GDM1 (cell line): Measurements from ENCODE around the gene HCFC2.

Source experiments
- DNase-seq: peaks from one replicate; lab custom pipeline; 2025; lab: John Stamatoyannopoulos, UW

HCFC2 gene

DNA sequence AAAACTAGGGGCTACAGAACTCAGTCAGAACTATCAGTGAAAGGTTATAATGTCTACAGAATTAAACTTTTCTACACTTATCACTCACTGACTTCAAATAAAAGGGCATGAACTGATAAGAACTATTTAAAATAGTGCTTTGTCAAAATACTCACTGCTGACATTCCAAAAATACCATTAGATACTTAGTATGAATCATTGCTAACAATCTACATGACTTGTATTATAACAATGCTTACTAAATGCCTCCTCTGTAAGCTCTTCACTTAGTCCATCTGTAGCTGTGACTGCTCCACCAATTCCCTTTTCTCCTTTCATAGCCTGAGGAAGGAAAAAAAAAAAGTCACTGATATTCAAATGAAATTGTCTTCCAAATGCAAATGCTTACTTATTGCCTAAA, 56.7 kb downstream of the HCFC2 start:
- no peak for DNase-seq

DNA sequence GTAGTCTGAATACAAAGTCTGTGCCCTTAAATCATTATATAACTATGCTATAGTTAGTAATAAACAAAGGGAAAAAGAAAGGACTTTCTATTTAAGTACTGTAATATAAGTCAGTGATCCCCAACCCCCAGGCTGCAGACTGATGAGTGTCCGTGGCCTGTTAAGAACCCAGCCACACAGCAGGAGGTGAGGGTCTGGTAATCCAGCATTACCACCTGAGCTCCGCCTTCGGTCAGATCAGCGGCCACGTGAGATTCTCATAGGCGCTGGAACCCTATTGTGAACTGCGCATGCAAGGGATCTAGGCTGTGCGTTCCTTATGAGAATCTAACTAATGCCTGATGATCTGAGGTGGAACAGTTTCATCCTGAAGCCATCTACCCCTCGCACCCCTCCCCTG, 58.0 kb downstream of the HCFC2 start:
- no peak for DNase-seq

DNA sequence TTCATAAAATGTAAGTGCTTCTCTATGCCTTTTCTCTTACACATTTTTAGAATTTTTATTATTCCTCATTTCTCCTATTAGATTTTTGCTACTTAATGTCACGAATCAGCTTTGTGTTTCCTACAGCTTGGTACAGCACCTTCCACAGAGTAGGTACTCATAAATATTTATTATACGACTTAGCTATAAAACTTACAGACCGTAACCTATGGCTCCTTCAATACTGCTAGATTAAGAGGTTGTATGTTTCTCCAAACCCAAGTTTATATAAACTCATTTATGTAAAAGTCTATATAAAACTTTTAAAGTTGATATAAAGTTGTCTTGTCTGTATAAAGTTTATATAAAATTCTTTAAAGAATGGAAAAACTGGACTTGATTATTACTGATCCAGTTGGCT, 62.2 kb downstream of the HCFC2 start:
- no peak for DNase-seq

DNA sequence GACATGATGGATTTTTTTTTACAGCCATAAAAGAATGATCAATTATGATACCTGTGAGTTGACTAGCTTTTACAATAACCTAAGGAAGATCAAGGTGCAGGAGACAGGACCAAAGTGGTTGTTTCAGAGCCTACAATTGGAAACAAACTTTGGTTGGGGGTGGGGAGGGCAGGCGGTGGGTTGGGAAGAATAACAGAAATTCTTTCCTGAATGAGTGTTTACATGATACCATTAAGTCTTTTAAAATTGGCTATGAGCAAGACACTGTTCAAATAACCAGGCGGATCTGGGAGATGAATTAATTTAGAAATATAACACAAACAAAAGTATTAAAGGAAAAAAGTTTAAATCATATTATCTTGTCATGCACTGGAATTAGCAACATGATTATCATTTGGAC, 66.4 kb downstream of the HCFC2 start:
- no peak for DNase-seq

DNA sequence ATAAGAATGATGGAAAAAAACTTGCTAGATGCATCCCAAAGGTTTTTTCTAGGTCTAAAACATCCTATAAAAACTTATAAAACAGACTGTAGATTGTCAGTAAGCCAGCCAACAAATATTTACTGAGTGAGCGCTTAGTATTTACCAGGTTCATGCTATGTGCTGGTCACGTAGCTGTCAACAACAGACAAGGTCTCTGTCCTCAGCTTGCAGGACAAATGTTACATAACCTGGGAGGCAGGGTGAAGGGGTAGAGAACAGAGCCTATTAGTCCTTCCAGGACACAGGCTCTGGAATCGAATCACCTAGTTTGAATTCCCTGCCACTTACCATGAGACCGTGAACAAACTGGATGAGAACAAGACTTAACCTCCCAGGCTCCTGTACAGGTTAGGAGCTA, 67.3 kb downstream of the HCFC2 start:
- DNase-seq: no peak

DNA sequence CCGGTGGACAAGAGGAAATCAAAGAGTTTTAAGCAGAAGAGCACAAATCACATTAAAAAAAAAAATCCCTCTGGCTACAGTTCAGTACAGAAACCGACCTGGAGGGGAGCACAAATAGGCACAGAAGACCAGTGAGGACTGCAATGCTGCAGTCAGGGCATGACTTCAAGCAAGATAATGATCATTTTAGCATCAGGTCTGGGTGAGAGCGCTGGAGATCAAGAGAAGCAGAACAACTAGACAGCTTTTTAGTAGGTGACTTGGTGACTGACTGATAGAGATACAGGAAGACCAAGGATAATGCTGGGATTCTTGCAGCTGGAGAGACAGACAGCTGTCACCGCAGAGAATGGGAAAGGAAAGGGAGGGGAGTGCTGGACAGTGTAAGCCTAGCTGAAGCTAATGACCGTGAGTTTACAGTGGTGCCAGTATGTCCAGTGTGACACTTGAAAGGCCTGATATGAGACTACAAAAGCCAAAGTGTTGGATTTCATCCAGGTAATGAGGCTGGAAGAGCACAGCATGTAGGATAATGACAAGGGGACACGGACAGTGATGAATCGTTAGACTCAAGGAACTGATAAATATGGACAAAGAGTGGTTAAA, 68.1 kb downstream of the HCFC2 start:
- no peak for DNase-seq

DNA sequence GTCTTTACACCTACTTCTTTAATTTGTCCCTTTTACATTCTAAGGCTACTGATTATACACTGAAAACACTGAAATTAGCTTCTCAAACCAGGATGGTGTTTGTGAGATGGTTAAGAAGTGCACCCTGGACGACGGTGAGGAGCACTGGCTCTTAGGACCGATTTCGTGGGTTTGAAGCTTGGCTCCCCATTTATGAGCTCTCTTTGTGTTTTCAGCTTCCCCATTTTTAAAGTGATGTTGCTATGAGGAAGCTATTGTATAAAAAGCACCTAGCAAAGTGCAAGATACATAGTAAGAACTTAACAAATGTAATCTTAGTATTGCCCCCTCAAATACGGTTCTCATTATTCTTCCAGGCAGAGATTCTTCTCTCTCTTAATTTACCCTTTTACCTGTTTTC, 69.0 kb downstream of the HCFC2 start:
- DNase-seq: no peak

DNA sequence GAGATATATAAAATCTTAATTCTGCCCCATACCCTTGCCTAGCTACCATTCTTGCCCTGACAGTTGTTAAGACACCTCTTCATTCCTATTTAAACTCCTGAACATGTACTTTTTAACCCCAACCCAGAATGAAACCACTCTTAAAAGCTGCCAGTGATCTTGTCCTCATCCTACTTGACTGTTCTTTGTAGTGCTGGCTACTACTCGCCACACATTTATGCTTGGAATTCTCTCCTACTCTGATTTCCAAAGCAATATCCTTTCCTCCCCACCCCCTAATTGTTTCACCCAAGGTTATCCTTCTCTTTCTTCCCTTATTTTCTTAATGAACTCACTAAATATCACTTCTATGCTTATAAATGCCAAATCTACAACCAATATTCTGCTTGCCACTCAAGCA, 69.5 kb downstream of the HCFC2 start:
- DNase-seq: no peak

DNA sequence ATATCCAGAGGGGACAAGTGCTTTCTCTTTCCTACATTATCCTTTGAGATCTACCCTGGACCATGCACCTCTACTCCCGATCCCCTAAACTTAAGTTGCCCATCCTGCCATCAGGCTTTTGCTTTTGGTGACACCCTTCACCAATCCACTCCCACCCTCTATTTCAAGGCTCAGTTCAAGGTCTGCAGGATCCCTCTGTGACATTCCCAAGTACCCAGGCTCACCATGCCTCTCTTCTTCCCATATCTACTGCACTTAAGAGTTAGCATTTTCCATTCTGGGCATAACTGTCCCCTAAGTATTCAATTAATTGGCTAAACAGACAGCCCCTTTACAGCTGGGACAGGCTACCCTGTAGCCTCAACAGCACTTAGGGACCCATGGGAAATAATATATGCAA, 70.6 kb downstream of the HCFC2 start:
- no peak for DNase-seq

DNA sequence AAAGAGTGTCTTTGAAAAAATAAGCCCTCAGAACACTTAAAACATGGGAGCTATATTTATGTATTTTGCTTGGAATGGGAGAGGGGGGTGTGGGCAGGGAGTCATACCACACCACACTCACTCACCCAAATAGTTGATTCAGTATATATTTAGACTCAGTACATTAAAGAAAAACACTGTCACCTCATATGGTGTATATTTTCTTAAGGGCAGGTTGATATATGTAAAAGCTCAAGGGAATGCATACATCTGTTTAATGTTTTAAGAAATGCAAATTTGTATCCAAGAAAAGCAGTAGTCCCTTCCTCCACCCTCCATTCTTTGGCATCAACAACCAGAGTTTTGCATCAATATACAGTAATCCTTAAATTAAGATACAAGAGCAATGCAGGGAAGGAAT, 72.2 kb downstream of the HCFC2 start:
- DNase-seq: no peak

DNA sequence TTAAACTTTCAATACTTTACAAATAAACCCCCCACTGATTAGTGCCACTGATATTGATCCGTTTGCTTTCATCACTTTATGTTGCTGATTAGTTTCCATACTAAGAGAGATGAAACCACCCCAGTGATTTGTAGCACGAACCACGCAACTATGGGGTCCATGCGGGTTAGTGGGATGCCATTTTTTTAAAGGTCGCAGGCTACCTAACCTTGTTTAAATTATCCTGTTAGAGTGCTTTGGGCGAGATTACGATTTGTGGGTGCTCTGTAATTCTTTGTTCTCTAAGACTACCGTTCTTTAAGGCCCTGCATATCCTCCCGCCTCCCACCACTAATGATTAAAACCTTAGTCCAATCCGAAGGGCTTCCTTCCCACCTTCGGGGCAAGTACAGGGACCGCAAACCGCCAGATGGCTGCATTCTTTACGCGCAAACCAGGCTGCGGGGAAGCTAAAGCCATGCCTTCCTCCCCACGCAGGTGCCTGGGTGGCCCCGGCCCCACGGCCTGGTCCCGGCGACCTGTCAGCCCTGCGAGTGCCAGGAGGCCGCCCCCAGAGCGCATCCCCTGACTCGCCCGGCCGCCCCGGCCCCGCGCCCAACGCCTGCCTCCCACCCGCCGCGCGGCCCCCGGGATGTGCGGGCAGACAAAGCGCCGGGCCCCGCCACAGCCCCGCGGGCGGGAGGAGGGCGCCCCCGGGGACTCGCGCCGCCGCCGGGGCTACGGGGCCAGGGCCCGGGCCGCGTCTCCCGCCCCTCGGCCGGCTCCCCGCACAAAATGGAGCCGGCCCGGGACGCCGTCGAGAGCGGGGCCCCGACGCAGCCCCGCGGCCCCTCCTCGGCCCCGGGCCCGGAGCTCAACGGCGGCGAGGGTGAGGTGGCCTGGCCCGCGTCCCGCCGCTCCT, 72.9 kb downstream of the HCFC2 start:
- peak; percentile 17 for DNase-seq

DNA sequence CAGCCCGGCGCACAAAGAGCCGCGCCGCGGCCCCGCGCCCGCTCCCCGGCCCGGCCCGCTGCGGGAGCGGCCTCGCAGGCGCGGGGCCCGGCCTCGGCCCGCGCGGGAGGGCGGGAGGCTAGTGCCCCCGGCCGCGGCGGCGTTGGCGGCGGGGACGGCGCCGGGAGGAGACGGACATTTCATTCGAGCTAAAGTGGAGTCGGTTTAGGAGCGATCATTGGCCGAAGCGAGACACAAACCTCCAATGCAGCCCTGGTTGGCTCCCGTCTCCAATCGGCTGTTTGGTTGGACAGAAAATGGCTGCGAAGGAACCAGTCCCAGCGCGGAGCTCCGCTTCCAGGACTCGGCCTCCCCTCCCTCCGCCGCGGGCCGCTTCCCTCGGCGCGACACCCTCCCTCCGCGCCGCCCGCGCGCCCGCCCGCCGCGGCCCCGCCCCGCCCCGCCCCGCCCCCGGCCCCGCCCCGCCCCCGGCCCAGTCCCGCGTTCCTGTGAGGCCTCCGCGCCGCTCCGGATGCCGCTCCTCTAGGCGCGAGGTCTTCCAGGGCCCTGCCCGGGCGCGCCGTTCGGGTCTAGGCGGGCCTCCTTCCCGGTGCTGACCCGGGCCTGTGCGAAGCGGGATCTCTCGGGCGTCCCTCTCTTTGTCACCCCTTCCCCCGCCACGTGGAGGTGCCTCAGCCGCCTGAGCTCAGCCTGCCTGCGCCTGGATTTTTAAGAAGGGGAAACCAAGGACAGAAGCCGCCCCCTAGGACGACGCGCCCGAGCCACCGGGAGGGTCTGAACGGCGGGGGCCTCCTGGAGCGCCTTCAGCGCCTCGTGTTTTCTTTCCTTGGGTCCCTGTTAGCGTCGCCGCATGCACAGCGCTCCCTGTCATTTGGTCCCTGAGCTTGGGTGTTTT, 73.8 kb downstream of the HCFC2 start, which contains the start of gene NFYB:
Gene NFYB (minus strand): TSS at position 309 of the 895 bp plus-strand sequence. CDS start 2,757 bp downstream, outside the sequence.
- DNase-seq: peak; percentile 93

DNA sequence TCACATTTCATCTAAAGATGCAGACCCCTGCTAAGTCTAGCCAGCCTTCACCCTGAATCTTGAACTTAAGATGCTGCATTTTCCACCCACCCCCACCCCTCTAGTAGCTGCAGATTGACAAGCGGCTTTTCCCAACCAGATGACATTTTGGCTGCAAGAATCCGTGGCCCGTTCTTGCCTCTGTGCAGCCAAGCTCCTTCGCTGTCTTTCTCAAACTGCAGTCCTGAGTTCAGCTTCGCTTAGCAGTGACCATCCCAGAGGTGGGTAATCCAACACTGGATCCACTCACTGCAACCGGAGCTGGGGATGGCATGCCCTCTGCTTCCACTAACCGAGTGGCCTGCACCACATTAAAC, 74.4 kb downstream of the HCFC2 start:
- no peak for DNase-seq

DNA sequence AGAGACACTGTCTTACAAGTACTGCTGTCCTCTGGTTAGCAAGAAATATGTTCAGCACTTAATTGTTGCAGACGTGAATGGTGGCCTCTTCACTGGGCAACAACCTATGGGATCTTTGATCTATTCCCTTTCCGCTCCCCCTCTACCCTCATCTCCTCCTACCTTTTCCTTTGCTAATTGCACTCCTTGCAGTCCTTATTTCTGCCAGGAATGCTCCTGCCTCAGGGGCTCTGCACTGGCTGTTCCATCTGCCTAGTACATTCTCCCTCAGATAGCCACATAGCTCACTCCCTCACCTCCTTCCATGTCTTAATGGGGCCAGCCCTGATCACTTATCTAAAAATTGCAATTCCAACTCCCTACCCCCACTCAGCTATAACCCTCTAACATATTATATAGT, 78.2 kb downstream of the HCFC2 start:
- no peak for DNase-seq

DNA sequence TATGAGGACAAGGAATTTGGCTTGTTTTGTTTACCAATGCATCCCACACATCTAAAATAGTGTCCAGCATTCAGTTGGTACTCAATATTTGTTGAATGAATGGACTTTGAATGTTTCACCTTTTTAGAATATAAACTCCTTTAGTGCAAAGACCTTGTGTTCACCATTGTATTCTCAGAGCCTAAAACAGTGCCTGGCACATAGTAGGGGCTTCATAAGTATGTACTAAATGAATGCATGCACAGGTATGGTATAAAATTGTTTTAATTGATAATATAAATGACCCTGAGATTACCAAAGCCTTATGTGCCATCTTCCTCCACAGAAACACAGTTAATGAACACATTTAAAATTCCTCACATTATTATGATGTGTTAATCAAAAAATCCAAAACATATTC, 78.7 kb downstream of the HCFC2 start:
- no peak for DNase-seq

DNA sequence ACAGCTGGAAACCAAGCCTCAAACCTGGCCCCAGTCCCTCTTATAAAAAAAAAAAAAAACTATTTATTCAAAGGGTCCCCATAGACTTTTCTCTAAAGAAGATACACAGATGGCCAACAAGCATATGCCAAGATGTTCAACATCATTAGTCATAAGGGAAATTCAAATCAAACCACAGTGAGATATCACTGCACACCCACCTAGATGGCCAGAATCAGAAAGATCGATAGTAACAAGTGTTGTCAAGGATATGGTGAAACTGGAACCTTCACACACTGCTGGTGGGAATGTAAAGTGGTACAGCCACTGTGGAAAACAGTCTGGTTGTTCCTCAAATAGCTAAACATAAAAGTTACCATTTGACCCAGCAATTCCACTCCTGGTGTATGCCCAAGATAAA, 79.6 kb downstream of the HCFC2 start:
- DNase-seq: no peak

DNA sequence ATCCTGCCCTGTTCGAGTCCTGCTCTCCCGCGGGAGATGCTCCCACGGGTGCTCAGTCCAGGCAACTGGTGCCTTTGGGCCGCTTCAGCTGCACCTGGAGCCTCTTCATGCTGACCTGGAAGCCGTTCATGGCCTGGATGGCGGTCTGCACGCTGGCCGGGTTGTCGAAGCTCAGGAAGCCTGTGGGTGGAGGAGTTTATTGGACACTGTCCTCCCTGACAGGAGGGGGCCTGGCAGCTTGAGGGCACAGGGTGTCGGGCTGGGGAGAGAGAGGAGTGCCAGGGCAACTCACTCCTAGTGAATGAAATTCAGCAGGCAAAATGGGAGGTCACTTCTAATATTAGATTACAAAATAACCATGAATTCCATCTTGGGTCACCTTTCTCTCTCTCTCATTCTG, 83.0 kb downstream of the HCFC2 start:
- no peak for DNase-seq

DNA sequence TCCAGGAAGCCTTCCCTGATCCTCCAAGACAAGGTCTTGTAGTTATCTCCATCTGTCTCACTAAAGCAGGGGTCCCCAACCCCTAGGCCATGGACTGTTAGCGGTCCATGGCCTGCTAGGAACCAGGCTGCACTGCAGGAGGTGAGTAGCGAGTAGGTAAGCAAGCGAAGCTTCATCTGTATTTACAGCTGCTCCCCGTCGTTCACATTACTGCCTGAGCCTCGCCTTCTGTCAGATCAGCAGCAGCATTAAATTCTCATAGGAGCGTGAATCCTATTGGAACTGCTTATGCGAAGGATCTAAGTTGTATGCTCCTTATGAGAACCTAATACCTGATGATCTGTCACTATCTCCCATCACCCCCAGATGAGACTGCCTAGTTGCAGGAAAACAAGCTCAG, 86.1 kb downstream of the HCFC2 start:
- DNase-seq: no peak

DNA sequence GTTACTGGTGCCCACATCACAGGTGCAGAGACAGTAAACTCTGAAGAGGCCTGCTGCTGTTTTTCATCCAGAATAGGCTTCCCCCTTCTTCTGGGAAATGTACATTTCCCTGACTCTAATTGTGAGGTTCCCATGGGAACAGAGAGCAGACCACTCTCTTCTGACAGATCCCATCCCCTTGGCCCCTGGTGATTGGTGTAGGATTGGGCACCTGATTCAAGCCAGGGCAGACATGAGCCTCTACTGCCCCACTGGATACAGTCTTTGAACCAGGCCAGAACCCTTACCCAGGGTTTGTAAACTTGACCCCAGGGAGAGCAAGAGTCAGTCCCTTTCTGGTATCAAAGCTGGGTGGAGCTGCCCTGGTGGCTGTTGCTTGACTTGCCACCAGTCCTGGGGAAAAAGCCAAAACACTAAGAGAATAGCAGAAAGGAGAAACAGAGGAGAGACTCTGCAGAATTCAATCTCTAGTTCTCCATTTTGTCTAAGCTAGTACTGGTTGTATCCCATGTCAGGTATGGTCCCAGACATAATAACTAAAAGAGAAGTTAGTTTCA, 88.4 kb downstream of the HCFC2 start:
- no peak for DNase-seq

DNA sequence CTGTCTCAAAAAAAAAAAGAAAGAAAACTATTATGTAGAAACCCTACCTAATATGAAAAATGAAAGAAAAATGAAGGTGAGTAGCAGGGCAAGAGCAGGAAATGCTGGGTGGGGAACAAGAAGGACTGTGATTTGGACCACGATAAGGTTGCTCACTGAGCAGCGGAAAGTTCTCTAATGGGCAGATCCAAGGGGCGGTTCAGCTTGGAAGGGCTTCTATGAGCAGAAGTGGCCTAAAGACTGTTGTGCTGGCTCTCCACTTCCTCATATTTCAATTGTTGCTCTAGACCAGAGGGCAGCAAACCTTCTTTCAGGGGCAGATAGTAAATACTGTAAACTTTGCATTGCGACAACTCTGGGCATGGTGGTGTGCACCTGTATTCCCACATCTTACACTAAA, 90.0 kb downstream of the HCFC2 start:
- no peak for DNase-seq

DNA sequence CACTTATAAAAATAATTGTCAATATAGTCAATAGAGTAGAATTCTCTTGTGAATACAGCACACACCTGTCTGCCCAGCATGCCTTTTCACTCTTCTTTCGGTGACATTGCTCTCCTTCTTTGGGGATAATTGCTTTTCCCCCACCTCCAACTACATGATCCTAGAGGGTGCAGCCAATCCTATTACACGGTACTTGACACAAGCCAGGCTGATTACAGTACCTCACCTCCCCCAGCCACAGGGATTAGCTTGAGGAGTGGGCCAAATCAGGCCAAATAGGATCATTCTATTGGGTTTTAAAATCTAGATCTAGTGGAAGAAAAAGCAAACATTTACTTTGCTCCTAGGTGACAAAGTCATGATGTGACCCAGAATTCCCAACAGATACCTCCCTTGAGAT, 90.5 kb downstream of the HCFC2 start:
- DNase-seq: no peak
